ENCODE data around the gene ZBTB40. TPM values are rescaled to one million over a fixed set of nuclear protein-coding genes. Genes with fewer than 3 reads are reported as not detected.

ZBTB40 gene
- total RNA-seq, 1 donor, result 15.5 TPM

- TF ChIP-seq CTCF (IDR thresholded peaks at IDR 0.05; ENCODE audit: insufficient read depth, low read depth, low read length), result no peak
- H3K4me3 ChIP-seq (ENCODE audit: low read depth, low read length), result no peak overlapping the region
- DNase-seq (ENCODE audit: low read depth), result no peak
These were observed 92.0 kb downstream of the ZBTB40 start for GRCh38 chr1:22543679-22544078.

GRCh38 chr1:22544606-22545005 is 93.0 kb downstream of the ZBTB40 start:
- no peak for DNase-seq (ENCODE audit: low read depth)
- no peak overlapping the region for H3K4me3 ChIP-seq (ENCODE audit: low read depth, low read length)

GRCh38 chr1:22545141-22545540 is 93.5 kb downstream of the ZBTB40 start:
- no peak overlapping the region for H3K4me3 ChIP-seq (ENCODE audit: low read depth, low read length)
- no peak for DNase-seq (ENCODE audit: low read depth)
- no peak for TF ChIP-seq CTCF (IDR thresholded peaks at IDR 0.05; ENCODE audit: insufficient read depth, low read depth, low read length)

More at GRCh38 chr1:22544606-22545005, 93.0 kb downstream of the ZBTB40 start:
- TF ChIP-seq CTCF (IDR thresholded peaks at IDR 0.05; ENCODE audit: insufficient read depth, low read depth, low read length), result no peak

GRCh38 chr1:22547186-22547817 is 95.7 kb downstream of the ZBTB40 start:
- DNase-seq (ENCODE audit: low read depth), result no peak
- H3K4me3 ChIP-seq (ENCODE audit: low read depth, low read length), result no peak overlapping the region
- TF ChIP-seq CTCF (IDR thresholded peaks at IDR 0.05; ENCODE audit: insufficient read depth, low read depth, low read length), result no peak

- no peak for TF ChIP-seq CTCF (IDR thresholded peaks at IDR 0.05; ENCODE audit: insufficient read depth, low read depth, low read length)
- H3K4me3 ChIP-seq (ENCODE audit: low read depth, low read length), result no peak overlapping the region
- no peak for DNase-seq (ENCODE audit: low read depth)
These were observed 96.3 kb downstream of the ZBTB40 start for GRCh38 chr1:22547818-22548462.

GRCh38 chr1:22550021-22550420 is 98.4 kb downstream of the ZBTB40 start:
- H3K4me3 ChIP-seq (ENCODE audit: low read depth, low read length), result no peak overlapping the region
- TF ChIP-seq CTCF (IDR thresholded peaks at IDR 0.05; ENCODE audit: insufficient read depth, low read depth, low read length), result no peak
- DNase-seq (ENCODE audit: low read depth), result no peak

All from fibroblast of villous mesenchyme (primary cell).